ENCODE measurements around the gene TMEM132C.

- TF ChIP-seq CTCF (IDR thresholded peaks at IDR 0.05) (no peak), POLR2A (IDR thresholded peaks at IDR 0.05) (no peak)
Observed at GRCh38 chr12:128747441-128747840, 480.5 kb downstream of the TMEM132C start.

Data from heart left ventricle (tissue), 13 donors.